IMR-90 (cell line): ENCODE results near the gene MYL10. TPM values are rescaled to one million over a fixed set of nuclear protein-coding genes. Genes with fewer than 3 reads are reported as not detected.

ENCODE experiments used
- ATAC-seq: fragments of 200-7000 bp; cut with Tn5 transposase; 2 replicates; pipeline ENCODE4 v1.9.1; 2020; ENCODE audit warnings: low read depth, mild to moderate bottlenecking, moderate library complexity
- BruUV-seq: library from RNA; stranded (reverse); fragments of 400-500 nt; replicated peaks from 2 replicates; lab custom pipeline; 2021; lab: Mats Ljungman, UMichigan
- CTCF ChIA-PET: fragments of 300-600 bp; formaldehyde crosslinking; extraction: SDS; loops from one replicate; lab custom pipeline; 2021; ENCODE audit warnings: antibody characterized with exemption; lab: Yijun Ruan, JAX
- POLR2A ChIA-PET: fragments of 300-600 bp; sonication (Branson Sonifier 250); formaldehyde crosslinking; loops from one replicate; lab custom pipeline; 2022; ENCODE audit warnings: antibody characterized with exemption; ENCODE audit not compliant: unreplicated experiment; lab: Charles Lee
- DNase-seq: peaks from one replicate; pipeline ENCODE4 v3.0.0; 2013
- H2AFZ ChIP-seq: replicated peaks from 2 replicates; pipeline ENCODE3; 2013; ENCODE audit warnings: low read length, mild to moderate bottlenecking; ENCODE audit not compliant: poor library complexity
- H2AK5ac ChIP-seq: 2 replicates; pipeline ENCODE4 v1.6.1; 2013; ENCODE audit warnings: low read depth, low read length, inconsistent platforms
- H2AK9ac ChIP-seq: replicated peaks from 2 replicates; pipeline ENCODE3; 2013; ENCODE audit warnings: mild to moderate bottlenecking, low read depth, low read length, moderate library complexity; ENCODE audit not compliant: poor library complexity
- H2BK120ac ChIP-seq: 2 replicates; pipeline ENCODE4 v1.6.1; 2013; ENCODE audit warnings: low read depth, low read length, inconsistent platforms
- H2BK15ac ChIP-seq: 3 replicates; pipeline ENCODE4 v1.6.1; 2013; ENCODE audit warnings: low read depth, low read length, inconsistent platforms
- H2BK20ac ChIP-seq: 2 replicates; pipeline ENCODE4 v1.6.1; 2013; ENCODE audit warnings: low read depth, mild to moderate bottlenecking, inconsistent platforms, low read length, moderate library complexity
- H2BK5ac ChIP-seq: 2 replicates; pipeline ENCODE4 v1.6.1; 2013; ENCODE audit warnings: mild to moderate bottlenecking, low read depth, low read length, inconsistent platforms; ENCODE audit not compliant: poor library complexity, severe bottlenecking
- H3K14ac ChIP-seq: replicated peaks from 2 replicates; pipeline ENCODE4 v1.6.1; 2013; ENCODE audit warnings: low read depth, low read length, inconsistent platforms
- H3K18ac ChIP-seq: 2 replicates; pipeline ENCODE4 v1.6.1; 2013; ENCODE audit warnings: low read depth, low read length, control low read depth
- H3K23ac ChIP-seq: 2 replicates; pipeline ENCODE4 v1.6.1; 2013; ENCODE audit warnings: low read depth, low read length, inconsistent platforms
- H3K27ac ChIP-seq: 2 replicates; pipeline ENCODE4 v1.5.1; 2013; ENCODE audit warnings: mild to moderate bottlenecking, control low read depth, low read length; ENCODE audit not compliant: insufficient read depth
- H3K27me3 ChIP-seq: 2 replicates; pipeline ENCODE4 v1.6.1; 2013; ENCODE audit warnings: low read length; ENCODE audit not compliant: control insufficient read depth, insufficient read depth
- H3K36me3 ChIP-seq: 2 replicates; pipeline ENCODE4 v1.6.1; 2013; ENCODE audit warnings: low read length, mixed read lengths; ENCODE audit not compliant: control insufficient read depth, insufficient read depth
- H3K4ac ChIP-seq: 2 replicates; pipeline ENCODE4 v1.6.1; 2013; ENCODE audit warnings: low read depth, low read length, inconsistent platforms
- H3K4me1 ChIP-seq: 2 replicates; pipeline ENCODE4 v1.6.1; 2013; ENCODE audit warnings: low read length, mixed read lengths; ENCODE audit not compliant: control insufficient read depth, insufficient read depth
- H3K4me2 ChIP-seq: 2 replicates; pipeline ENCODE4 v1.6.1; 2013; ENCODE audit warnings: low read depth, mild to moderate bottlenecking, control low read depth, low read length, moderate library complexity
- H3K4me3 ChIP-seq: 2 replicates; pipeline ENCODE4 v1.5.1; 2013; ENCODE audit warnings: low read depth, mild to moderate bottlenecking, control low read depth, low read length, moderate library complexity; ENCODE audit not compliant: insufficient read depth
- H3K56ac ChIP-seq: 2 replicates; pipeline ENCODE4 v1.6.1; 2013; ENCODE audit warnings: low read length, inconsistent platforms; ENCODE audit not compliant: insufficient read depth; ENCODE audit errors: extremely low read depth
- H3K79me1 ChIP-seq, 2 experiments: 2 replicates each; pipeline ENCODE4 v1.6.1; 2013; ENCODE audit warnings: low read length in 2 of 2, inconsistent platforms in 1 of 2, low read depth in 1 of 2
- H3K9ac ChIP-seq: 2 replicates; pipeline ENCODE4 v1.6.1; 2013; ENCODE audit warnings: low read depth, low read length, control low read depth
- H3K9me1 ChIP-seq: 2 replicates; pipeline ENCODE4 v1.6.1; 2013; ENCODE audit warnings: low read length, inconsistent platforms; ENCODE audit not compliant: insufficient read depth
- H3K9me3 ChIP-seq: 2 replicates; pipeline ENCODE4 v1.6.1; 2013; ENCODE audit warnings: low read length; ENCODE audit not compliant: control insufficient read depth, insufficient read depth
- H4K20me1 ChIP-seq: 2 replicates; pipeline ENCODE4 v1.6.1; 2013; ENCODE audit warnings: low read length, inconsistent platforms; ENCODE audit not compliant: insufficient read depth
- H4K5ac ChIP-seq: 2 replicates; pipeline ENCODE4 v1.6.1; 2013; ENCODE audit warnings: mild to moderate bottlenecking, low read depth, low read length, control low read depth
- H4K8ac ChIP-seq, 2 experiments: 2 replicates each; pipeline ENCODE4 v1.6.1; 2013; ENCODE audit warnings: low read depth in 2 of 2, low read length in 2 of 2, control low read depth in 1 of 2, inconsistent platforms in 1 of 2
- H4K91ac ChIP-seq: 2 replicates; pipeline ENCODE4 v1.6.1; 2013; ENCODE audit warnings: low read depth, low read length, inconsistent platforms; ENCODE audit not compliant: insufficient read depth
- BHLHE40 ChIP-seq: fragments of 150-350 bp; IDR thresholded peaks from 2 replicates; pipeline ENCODE4 v1.6.1; 2016; ENCODE audit warnings: mild to moderate bottlenecking, low read depth, low read length
- CEBPB ChIP-seq: IDR thresholded peaks from 2 replicates; pipeline ENCODE4 v1.6.1; 2012; ENCODE audit warnings: low read depth, low read length, improper control_type of control experiment
- ELK1 ChIP-seq: fragments of 150-350 bp; IDR thresholded peaks from 2 replicates; pipeline ENCODE4 v1.6.1; 2016; ENCODE audit warnings: low read depth, mild to moderate bottlenecking, low read length, moderate library complexity, borderline replicate concordance
- MAZ ChIP-seq: IDR thresholded peaks from 2 replicates; pipeline ENCODE4 v1.6.1; 2012; ENCODE audit warnings: low read depth, mild to moderate bottlenecking, low read length, improper control_type of control experiment, moderate library complexity, borderline replicate concordance
- NFE2L2 ChIP-seq: fragments of 150-350 bp; IDR thresholded peaks from 2 replicates; pipeline ENCODE4 v1.6.1; 2016; ENCODE audit warnings: low read depth, mild to moderate bottlenecking, low read length
- POLR2A ChIP-seq: IDR thresholded peaks from 2 replicates; pipeline ENCODE4 v1.6.1; 2012; ENCODE audit warnings: mild to moderate bottlenecking, low read depth, low read length
- RCOR1 ChIP-seq: IDR thresholded peaks from 2 replicates; pipeline ENCODE4 v1.6.1; 2012; ENCODE audit warnings: mild to moderate bottlenecking, low read length, improper control_type of control experiment; ENCODE audit not compliant: insufficient replicate concordance
- RFX5 ChIP-seq: IDR thresholded peaks from 2 replicates; pipeline ENCODE4 v1.8.0; 2012; ENCODE audit warnings: low read depth, mild to moderate bottlenecking, low read length, moderate library complexity
- WGBS, 2 experiments: methylation state at CpG; one replicate each; pipeline versions ENCODE4 v1.1.5 to v1.1.7; 2013; ENCODE audit warnings: missing lambda C conversion rate in 2 of 2; ENCODE audit not compliant: insufficient read length in 1 of 2; ENCODE audit errors: extremely low coverage in 2 of 2; 5-methylcytosine and 5-hydroxymethylcytosine counted together
- dilution Hi-C: fragments of 300-500 bp; cut with HindIII; formaldehyde crosslinking; loops from one replicate; pipeline ENCODE4 v1.14.3; 2018; ENCODE audit warnings: low sequenced_read_pairs; ENCODE audit not compliant: unreplicated experiment
- in situ Hi-C: fragments of 300-500 bp; cut with MboI; formaldehyde crosslinking; loops from 3 replicates; pipeline ENCODE4 v1.14.3; 2019; ENCODE audit warnings: low sequenced_read_pairs, inconsistent platforms, mixed read lengths
- intact Hi-C: fragments of 100-400 bp; cut with micrococcal nuclease; formaldehyde crosslinking; loops from 2 replicates; pipeline ENCODE4 v1.10.0; 2022
- polyA plus RNA-seq, 3 experiments: library from polyadenylated mRNA; depleted of rRNA; stranded (reverse); fragments of >200 nt; gene quantifications; 2 replicates each; pipeline ENCODE4 v1.2.3, GENCODE V29; 2012; ENCODE audit warnings: low replicate concordance in 1 of 3
- total RNA-seq: library from RNA; depleted of rRNA; stranded (reverse); fragments of >200 nt; gene quantifications from 2 replicates; pipeline ENCODE4 v1.2.3, GENCODE V29; 2012
- TF ChIP-seq, protein P1 (sequence below): conservative IDR thresholded peaks from 2 replicates; pipeline ENCODE4 v1.5.1; 2012; ENCODE audit warnings: mild to moderate bottlenecking, low read depth, low read length, improper control_type of control experiment

Gene MYL10
- total and polyA plus RNA-seq, 2 of the 4 experiments (the other 2 are of a cell fraction), result not detected

- Histone ChIP-seq H3K23ac (no peak overlapping the region), H2BK15ac (no peak overlapping the region), H4K20me1 (no peaks in the 10 kb centered on the region), H3K4me2 (no peak overlapping the region), H3K9me1 (no peaks in the 10 kb centered on the region), H3K9me3 (no peaks in the 10 kb centered on the region), H3K4ac (no peak overlapping the region), H3K27ac (no peak overlapping the region), H3K18ac (no peak overlapping the region), H2AK5ac (no peak overlapping the region), H2AFZ (no peak overlapping the region), H3K9ac (no peak overlapping the region), H3K4me1 (peaks cover 2% of the 10 kb centered on the region; the same call in 1 of the 2 replicates), H3K36me3 (no peaks in the 10 kb centered on the region), H2BK120ac (no peak overlapping the region), H2BK5ac (no peak overlapping the region), H2BK20ac (no peak overlapping the region), H3K79me1 (no peaks in the 10 kb centered on the region), H4K5ac (no peak overlapping the region), H2AK9ac (no peak overlapping the region), H3K4me3 (no peak overlapping the region), H3K14ac (no peak overlapping the region), H4K91ac (no peak overlapping the region), H3K56ac (no peak overlapping the region), H3K27me3 (peaks cover 15% of the 10 kb centered on the region), H4K8ac (no peak overlapping the region)
- in situ Hi-C loops (no loop called here), dilution Hi-C loops (no loop called here), intact Hi-C loops (no loop called here)
- ChIA-PET CTCF (no interaction called here), POLR2A (no interaction called here)
- ATAC-seq (no peak), DNase-seq (no peak)
- BruUV-seq, result no TSS peak
- WGBS, 2 experiments, result no CpG with 5 or more reads among the region's 15 CpGs
- TF ChIP-seq MAZ (no peak), CEBPB (no peak), ELK1 (no peak), BHLHE40 (no peak), RFX5 (no peak), POLR2A (no peak), NFE2L2 (no peak), RCOR1 (no peak)
- TF ChIP-seq, protein P1, sequence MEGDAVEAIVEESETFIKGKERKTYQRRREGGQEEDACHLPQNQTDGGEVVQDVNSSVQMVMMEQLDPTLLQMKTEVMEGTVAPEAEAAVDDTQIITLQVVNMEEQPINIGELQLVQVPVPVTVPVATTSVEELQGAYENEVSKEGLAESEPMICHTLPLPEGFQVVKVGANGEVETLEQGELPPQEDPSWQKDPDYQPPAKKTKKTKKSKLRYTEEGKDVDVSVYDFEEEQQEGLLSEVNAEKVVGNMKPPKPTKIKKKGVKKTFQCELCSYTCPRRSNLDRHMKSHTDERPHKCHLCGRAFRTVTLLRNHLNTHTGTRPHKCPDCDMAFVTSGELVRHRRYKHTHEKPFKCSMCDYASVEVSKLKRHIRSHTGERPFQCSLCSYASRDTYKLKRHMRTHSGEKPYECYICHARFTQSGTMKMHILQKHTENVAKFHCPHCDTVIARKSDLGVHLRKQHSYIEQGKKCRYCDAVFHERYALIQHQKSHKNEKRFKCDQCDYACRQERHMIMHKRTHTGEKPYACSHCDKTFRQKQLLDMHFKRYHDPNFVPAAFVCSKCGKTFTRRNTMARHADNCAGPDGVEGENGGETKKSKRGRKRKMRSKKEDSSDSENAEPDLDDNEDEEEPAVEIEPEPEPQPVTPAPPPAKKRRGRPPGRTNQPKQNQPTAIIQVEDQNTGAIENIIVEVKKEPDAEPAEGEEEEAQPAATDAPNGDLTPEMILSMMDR, result no peak
Measured at GRCh38 chr7:101589976-101590662, 39.0 kb downstream of the MYL10 start.
